DMS79 (cell line): ENCODE results near the gene PHLPP1.
A peak's percentile ranks its signal among the peaks of the same experiment; 100 is the strongest.
"Not testable (repeated sequence)": the region's sequence is repeated elsewhere in the genome, so short reads cannot be mapped to it uniquely, and the experiment has no call there.

ENCODE experiments used
- DNase-seq: peaks from one replicate; lab custom pipeline; 2025; lab: John Stamatoyannopoulos, UW

The PHLPP1 gene

DNA sequence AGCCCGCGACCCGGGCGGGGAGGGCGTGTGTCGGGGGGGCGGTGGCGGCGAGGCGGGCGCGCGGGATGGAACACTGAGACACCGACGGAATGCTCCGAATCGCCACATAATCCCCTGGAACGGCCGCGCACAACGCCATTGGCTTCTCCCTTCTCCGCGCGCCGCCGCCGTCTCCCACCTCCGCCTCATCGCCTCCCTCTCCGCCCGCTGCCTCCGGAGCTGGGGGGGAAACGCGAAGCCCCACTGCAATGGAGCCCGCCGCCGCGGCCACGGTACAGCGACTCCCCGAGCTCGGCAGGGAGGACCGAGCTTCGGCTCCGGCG is at the start of gene PHLPP1:
Gene PHLPP1 (plus strand): TSS at position 106 of the 323 bp plus-strand sequence. CDS start 143 bp downstream, at position 249.
- DNase-seq, result peak; percentile 55

DNA sequence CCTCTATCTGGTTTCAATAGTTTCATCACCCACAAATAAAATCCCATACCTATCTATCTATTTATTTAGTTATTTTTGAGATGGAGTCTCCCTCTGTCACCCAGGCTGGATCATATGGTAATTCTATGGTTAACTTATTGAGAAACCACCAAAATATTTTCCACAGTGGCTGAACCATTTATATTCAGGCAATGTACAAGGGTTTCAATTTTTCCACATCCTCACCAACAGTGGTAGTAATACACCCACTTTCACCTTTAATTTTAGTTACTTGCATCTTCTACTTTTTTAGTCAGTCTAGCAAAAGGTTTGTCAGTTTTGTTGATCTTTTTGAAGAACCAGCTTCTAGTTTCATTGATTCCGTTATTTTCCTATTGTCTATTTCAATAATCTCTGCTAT is 46.1 kb upstream of the PHLPP1 start:
- DNase-seq, result no peak

- DNase-seq, result no peak
Observed at GRCh38 chr18:62670573-62670972, 44.8 kb upstream of the PHLPP1 start.

- DNase-seq, result no peak
Observed at GRCh38 chr18:62672600-62672999, 42.7 kb upstream of the PHLPP1 start.

GRCh38 chr18:62678847-62679485 is 36.4 kb upstream of the PHLPP1 start:
- no peak for DNase-seq

DNA sequence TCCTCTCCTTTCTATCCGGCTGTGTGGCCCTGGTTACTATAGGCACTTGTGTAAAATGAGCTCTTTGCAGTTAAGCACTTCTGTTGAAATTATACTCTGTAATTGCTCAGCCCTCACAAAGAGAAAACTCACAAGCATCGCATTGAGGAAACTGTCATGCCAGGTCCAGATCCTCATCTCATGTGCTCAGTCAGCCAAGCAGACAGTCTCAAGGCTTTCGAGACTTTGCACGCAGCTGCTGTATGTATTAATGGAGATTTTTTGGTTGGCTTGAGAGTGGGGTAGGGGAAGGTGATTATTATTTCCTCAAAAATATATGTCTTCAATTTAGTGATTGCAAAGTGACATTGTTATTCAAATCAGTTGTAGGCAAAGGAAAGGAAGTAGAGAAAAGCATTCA is 33.0 kb upstream of the PHLPP1 start:
- peak; percentile 94 for DNase-seq

GRCh38 chr18:62683935-62684334 is 31.4 kb upstream of the PHLPP1 start:
- no peak for DNase-seq

DNA sequence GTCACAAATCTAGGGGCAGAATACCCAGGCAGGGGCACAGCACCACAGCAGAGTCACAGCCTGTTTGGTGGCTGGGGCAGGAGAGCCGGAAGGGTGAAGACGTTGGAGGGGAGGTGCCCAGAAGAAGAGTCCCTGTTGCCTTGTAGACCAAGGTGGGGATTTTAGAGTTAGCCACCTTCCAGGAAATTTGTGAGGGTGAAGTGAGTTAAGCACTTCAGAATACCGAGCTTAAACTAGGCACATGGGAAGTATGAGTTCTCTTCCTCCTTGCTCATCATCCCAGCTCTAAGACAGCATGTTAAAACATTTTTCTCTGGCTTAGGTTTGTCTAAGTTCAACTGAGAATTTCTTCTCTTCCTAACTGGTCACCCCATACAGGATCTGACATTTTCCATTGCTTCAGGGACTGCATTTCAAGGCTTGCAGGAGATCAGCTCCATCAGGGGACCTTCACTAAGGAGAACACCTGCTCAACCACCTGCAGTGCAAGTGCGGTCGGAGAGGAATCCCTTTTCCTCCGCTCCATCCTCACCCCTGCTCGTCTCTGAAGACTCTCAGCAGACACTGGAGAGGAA is 26.5 kb upstream of the PHLPP1 start:
- no peak for DNase-seq

DNA sequence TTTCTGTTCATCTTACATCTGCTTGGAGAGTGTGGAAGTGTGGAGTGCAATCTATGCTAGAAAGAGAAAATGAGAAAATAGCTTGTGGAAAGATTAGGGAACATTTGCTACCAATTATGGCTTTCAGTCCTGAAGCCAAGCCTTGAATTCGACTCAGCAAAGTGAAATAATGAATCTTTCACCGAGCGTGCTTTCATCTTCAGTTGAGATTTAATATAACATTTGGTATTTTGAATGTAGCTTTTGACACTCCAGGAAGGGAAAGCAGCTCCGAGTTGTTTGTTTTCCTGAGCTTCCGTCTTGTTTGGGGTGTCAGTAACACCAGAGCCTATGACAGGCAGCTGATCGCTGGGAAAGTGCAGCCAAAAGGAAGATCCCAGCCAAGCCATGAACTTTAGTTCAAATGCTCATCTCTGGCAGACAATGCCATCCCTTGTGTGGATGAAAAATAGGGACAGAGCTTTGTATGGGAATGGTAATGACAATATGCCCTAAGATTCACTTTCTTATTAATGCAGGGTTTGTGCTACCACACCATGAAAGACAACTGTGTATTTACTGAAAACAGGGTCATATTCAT is 25.0 kb upstream of the PHLPP1 start:
- no peak for DNase-seq

DNA sequence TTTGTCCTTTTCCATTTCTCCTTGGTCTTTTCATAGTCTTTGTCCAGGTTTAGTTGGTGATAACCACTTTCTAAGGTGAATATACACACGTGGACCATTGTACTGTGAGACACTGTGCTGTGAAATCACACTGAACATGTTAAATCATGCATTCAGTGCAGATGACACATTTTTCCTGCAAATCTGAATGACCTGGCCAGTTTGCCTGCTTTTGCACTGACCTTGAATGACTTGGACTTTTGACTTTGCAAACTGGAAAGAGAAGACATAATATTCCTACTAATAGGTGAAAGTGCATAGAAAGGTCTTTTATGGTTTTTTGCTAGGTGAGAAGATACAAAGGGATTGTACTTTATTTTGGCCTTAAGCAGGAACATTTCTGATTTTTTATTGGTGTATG is 21.7 kb upstream of the PHLPP1 start:
- no peak for DNase-seq

GRCh38 chr18:62697636-62698035 is 17.7 kb upstream of the PHLPP1 start:
- no peak for DNase-seq

DNA sequence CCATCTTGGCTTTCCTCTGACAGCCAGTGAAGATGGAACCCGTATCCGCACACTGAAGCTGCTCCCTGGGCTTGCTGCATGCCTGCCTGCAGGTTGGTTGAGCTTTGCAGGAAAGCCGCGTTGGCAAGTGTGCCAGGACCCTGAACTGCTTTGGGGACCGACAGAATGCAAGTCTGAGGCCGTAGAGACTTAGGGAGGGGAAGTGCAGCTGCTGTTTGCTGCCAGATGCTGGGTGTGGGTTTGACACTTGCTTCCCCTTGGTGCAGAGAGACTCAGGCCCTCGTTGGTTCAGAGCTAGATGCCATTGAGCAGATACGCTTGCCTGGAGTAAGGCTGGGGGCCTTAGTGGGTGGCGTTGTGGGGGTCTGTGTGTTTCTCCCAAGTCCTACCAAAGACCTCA is 13.1 kb upstream of the PHLPP1 start:
- no peak for DNase-seq

GRCh38 chr18:62706879-62707278 is 8.5 kb upstream of the PHLPP1 start:
- not testable (repeated sequence) for DNase-seq

GRCh38 chr18:62709908-62710307 is 5.4 kb upstream of the PHLPP1 start:
- not testable (repeated sequence) for DNase-seq

- no peak for DNase-seq
Observed at GRCh38 chr18:62710417-62710816, 4.9 kb upstream of the PHLPP1 start.

- DNase-seq, result no peak
Observed at GRCh38 chr18:62711781-62712180, 3.6 kb upstream of the PHLPP1 start.

- DNase-seq, result no peak
Observed at GRCh38 chr18:62713651-62714247, 1.6 kb upstream of the PHLPP1 start.

- peak; percentile 99 for DNase-seq
Observed at GRCh38 chr18:62714671-62715435, 488 bp upstream of the PHLPP1 start.

DNA sequence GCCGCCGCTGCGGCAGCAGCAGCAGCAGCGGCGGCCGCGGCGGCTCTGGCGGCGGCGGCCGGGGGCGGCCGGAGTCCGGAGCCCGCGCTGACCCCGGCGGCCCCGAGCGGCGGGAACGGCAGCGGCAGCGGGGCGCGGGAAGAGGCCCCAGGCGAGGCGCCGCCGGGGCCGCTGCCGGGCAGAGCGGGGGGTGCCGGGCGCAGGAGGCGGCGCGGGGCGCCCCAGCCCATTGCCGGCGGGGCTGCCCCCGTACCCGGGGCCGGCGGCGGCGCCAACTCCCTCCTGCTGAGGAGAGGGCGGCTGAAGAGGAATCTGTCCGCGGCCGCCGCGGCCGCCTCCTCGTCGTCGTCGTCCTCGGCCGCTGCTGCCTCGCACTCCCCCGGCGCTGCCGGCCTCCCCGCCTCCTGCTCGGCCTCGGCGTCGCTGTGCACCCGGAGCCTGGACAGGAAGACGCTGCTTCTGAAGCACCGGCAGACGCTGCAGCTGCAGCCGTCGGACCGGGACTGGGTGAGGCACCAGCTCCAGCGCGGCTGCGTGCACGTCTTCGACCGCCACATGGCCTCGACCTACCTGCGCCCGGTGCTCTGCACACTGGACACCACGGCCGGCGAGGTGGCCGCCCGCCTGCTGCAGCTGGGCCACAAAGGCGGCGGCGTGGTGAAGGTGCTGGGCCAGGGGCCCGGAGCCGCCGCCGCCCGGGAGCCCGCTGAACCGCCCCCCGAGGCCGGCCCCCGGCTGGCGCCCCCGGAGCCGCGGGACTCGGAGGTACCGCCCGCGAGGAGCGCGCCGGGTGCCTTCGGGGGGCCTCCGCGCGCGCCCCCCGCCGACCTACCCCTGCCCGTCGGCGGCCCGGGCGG is 646 bp downstream of the PHLPP1 start:
- DNase-seq, result no peak

GRCh38 chr18:62716619-62717168 is 1.4 kb downstream of the PHLPP1 start:
- DNase-seq, result peak; percentile 38

- peak; percentile 65 for DNase-seq
Observed at GRCh38 chr18:62717169-62717924, 2.0 kb downstream of the PHLPP1 start.
